Right lobe of liver (tissue), 6 donors: ENCODE measurements around the gene NCAPG. TPM values are rescaled to one million over a fixed set of nuclear protein-coding genes. Genes with fewer than 3 reads are reported as not detected.

Experiments used
- ATAC-seq, 4 donors: fragments of 200-7000 bp; cut with Tn5 transposase; one replicate each; pipeline ENCODE4 v1.9.1; 2020; ENCODE audit warnings: mild to moderate bottlenecking in 4 of 4, moderate library complexity in 4 of 4
- DNase-seq, 3 donors: peaks; one replicate each; pipeline ENCODE4 v3.0.0-alpha.2; 2020
- H3K27ac ChIP-seq, 3 donors: fragments of 200-600 bp; one replicate each; pipeline ENCODE4 v1.8.0; 2022
- H3K27me3 ChIP-seq, 2 donors: fragments of 200-600 bp; one replicate each; pipeline ENCODE4 v1.8.0; 2022
- H3K36me3 ChIP-seq, 4 donors: fragments of 200-600 bp; sonication (generic) in 1 of 4; one replicate each; pipeline versions ENCODE4 v1.5.1 to v1.8.0; 2017 to 2022; ENCODE audit warnings: control low read depth in 1 of 4
- H3K4me1 ChIP-seq, 4 donors: fragments of 200-600 bp; sonication (generic) in 1 of 4; one replicate each; pipeline versions ENCODE4 v1.5.1 to v1.8.0; 2017 to 2022; ENCODE audit warnings: control low read depth in 1 of 4
- H3K4me3 ChIP-seq, 3 donors: fragments of 200-600 bp; one replicate each; pipeline ENCODE4 v1.8.0; 2022
- H3K9me3 ChIP-seq, 4 donors: fragments of 200-600 bp; sonication (generic) in 1 of 4; one replicate each; pipeline versions ENCODE4 v1.5.1 to v1.8.0; 2017 to 2022; ENCODE audit warnings: control low read depth in 1 of 4
- CTCF ChIP-seq, 4 donors: fragments of 200-600 bp in 3 of 4; fragments of 450-650 bp in 1 of 4; IDR thresholded peaks; one replicate each; pipeline versions ENCODE4 v1.5.1 to v1.8.0; 2016 to 2022; ENCODE audit warnings: antibody characterized with exemption in 4 of 4, mild to moderate bottlenecking in 2 of 4
- POLR2A ChIP-seq: fragments of 450-650 bp; IDR thresholded peaks from one replicate; pipeline ENCODE4 v1.6.1; 2017; ENCODE audit warnings: antibody characterized with exemption, mild to moderate bottlenecking
- WGBS: methylation state at CpG from one replicate; pipeline ENCODE4 v1.1.6; 2018; ENCODE audit warnings: low coverage, low lambda C conversion rate; ENCODE audit not compliant: insufficient coverage; ENCODE audit errors: missing lambda C conversion rate; 5-methylcytosine and 5-hydroxymethylcytosine counted together
- intact Hi-C, 2 donors: fragments of 100-400 bp; cut with DNase I; formaldehyde crosslinking; loops; one replicate each; pipeline versions ENCODE4 v1.11.2 to v1.14.1; 2022
- long read RNA-seq: library from polyadenylated mRNA; unstranded; transcript quantifications from one replicate; pipeline ENCODE4 v2.0.0, GENCODE V29; 2019
- total RNA-seq, 6 experiments: library from RNA; depleted of rRNA in 2 of 6; stranded (reverse); fragments of >200 nt in 2 of 6; fragmentation: NEBNext Ultra II Directional in 3 of 6; extraction: Animal tissue kit (Norgen Biotek cat#: 25700) in 3 of 6; gene quantifications; one replicate each; pipeline versions ENCODE4 v1.1.0 to v1.2.4, GENCODE V29; 2016 to 2023
- donor health status: DM: no; HTN: yes; CAD: no.
- donor health status: DM: no; HTN: no; CAD: no.
- donor health status: DM: no; HTN: no; CAD: no.
- donor health status: DM: no; HTN: yes; CAD: no.
- donor health status: DM: no; HTN: yes; CAD: no.

The NCAPG gene
- 1 to 10 TPM in 3 of 6 experiments, under 1 TPM in 2, not detected in 1; 0.44 to 2.5 (median 1.3) TPM for total RNA-seq
- long read RNA-seq, partial matches to known transcripts, result 0 of 1 reads
- long read RNA-seq, other reads (novel, unspliced or antisense), result 1 of 1 reads

GRCh38 chr4:17810260-17811077, at the start of gene NCAPG, which contains the start of gene DCAF16:
Gene NCAPG, plus strand, starts transcription at chr4:17810979. Its CDS starts 99 bp downstream, at chr4:17811078.
Gene DCAF16, minus strand, starts transcription at chr4:17810757. Its CDS starts 6,616 bp downstream, at chr4:17804141.
- intact Hi-C loops, result loop anchor here in 1 of 2 donors (10.0 kb wide), 1 partner anchor 774 kb away; no protein-coding TSS in a partner anchor
- no peaks in the 10 kb centered on the region for H3K36me3 ChIP-seq
- H3K4me3 ChIP-seq, result peak within 1 kb of the TSS; percentile 73 to 86 (median 82)
- peaks cover 0 to 26% (median 14%) of the 10 kb centered on the region in 4 donors for H3K4me1 ChIP-seq
- ATAC-seq (peak; percentile 99 to 100 (median 99)), DNase-seq (peak; percentile 99 to 100 (median 100))
- TF ChIP-seq POLR2A (peak; percentile 97), CTCF (IDR thresholded peaks at IDR 0.05) (no peak)
- no peaks in the 10 kb centered on the region for H3K27me3 ChIP-seq
- under 1% methylated on average over 37 of the region's 69 CpGs for WGBS
- peak within 1 kb of the TSS; percentile 78 to 93 (median 90) for H3K27ac ChIP-seq
- no peaks in the 10 kb centered on the region for H3K9me3 ChIP-seq

- no peak for TF ChIP-seq POLR2A
- no peak for TF ChIP-seq CTCF (IDR thresholded peaks at IDR 0.05)
- no peak for DNase-seq
- Histone ChIP-seq H3K4me1 (no peaks in the 10 kb centered on the region), H3K27me3 (no peaks in the 10 kb centered on the region), H3K36me3 (no peaks in the 10 kb centered on the region), H3K27ac (no peak overlapping the region), H3K9me3 (no peaks in the 10 kb centered on the region), H3K4me3 (no peak overlapping the region)
- intact Hi-C loops, result no loop called here
- 0% methylated on average over 1 of the region's 1 CpG for WGBS
- ATAC-seq, result no peak
Measured at GRCh38 chr4:17761062-17761461, 49.7 kb upstream of the NCAPG start.

GRCh38 chr4:17762726-17763125, 48.1 kb upstream of the NCAPG start:
- TF ChIP-seq POLR2A (no peak), CTCF (IDR thresholded peaks at IDR 0.05) (no peak)
- H3K4me3 ChIP-seq, result no peak overlapping the region
- ATAC-seq (no peak), DNase-seq (no peak)
- intact Hi-C loops, result no loop called here
- H3K27ac ChIP-seq, result no peak overlapping the region
- no peaks in the 10 kb centered on the region for H3K4me1 ChIP-seq
- H3K9me3 ChIP-seq, result no peaks in the 10 kb centered on the region
- 100% methylated on average over 1 of the region's 1 CpG for WGBS
- H3K27me3 ChIP-seq, result no peaks in the 10 kb centered on the region
- H3K36me3 ChIP-seq, result no peaks in the 10 kb centered on the region

GRCh38 chr4:17763416-17763815, 47.4 kb upstream of the NCAPG start:
- Histone ChIP-seq H3K36me3 (no peaks in the 10 kb centered on the region), H3K4me1 (no peaks in the 10 kb centered on the region), H3K27ac (no peak overlapping the region), H3K9me3 (no peaks in the 10 kb centered on the region), H3K27me3 (no peaks in the 10 kb centered on the region), H3K4me3 (no peak overlapping the region)
- ATAC-seq (no peak), DNase-seq (no peak)
- intact Hi-C loops, result no loop called here
- TF ChIP-seq CTCF (IDR thresholded peaks at IDR 0.05), result no peak
- 95% methylated on average over 2 of the region's 3 CpGs for WGBS
